CD14-positive monocyte (primary cell): Measurements from ENCODE around the gene ZNF385C. TPM values are rescaled to one million over a fixed set of nuclear protein-coding genes. Genes with fewer than 3 reads are reported as not detected.

Experiments used
- DNase-seq, 3 donors: peaks; one replicate each; pipeline ENCODE4 v3.0.0-alpha.2; 2011 to 2022
- H2AFZ ChIP-seq: 2 replicates; pipeline ENCODE4 v1.6.0; 2012; ENCODE audit warnings: mild to moderate bottlenecking, low read depth, low read length, inconsistent platforms; ENCODE audit not compliant: insufficient read depth, poor library complexity, severe bottlenecking
- H3K27ac ChIP-seq, 2 donors: 1 replicate in 1 of 2; 2 replicates in 1 of 2; pipeline ENCODE4 v1.5.1; 2012 to 2013; ENCODE audit warnings: low read length in 2 of 2, control low read depth in 1 of 2, inconsistent platforms in 1 of 2, low read depth in 1 of 2, mild to moderate bottlenecking in 1 of 2
- H3K27me3 ChIP-seq, 2 donors: one replicate each; pipeline versions ENCODE4 v1.6.0 to v1.6.1; 2011 to 2013; ENCODE audit warnings: low read length in 2 of 2; ENCODE audit not compliant: control insufficient read depth in 2 of 2, insufficient read depth in 2 of 2
- H3K36me3 ChIP-seq, 2 donors: replicated peaks in 1 of 2; 1 replicate in 1 of 2; 2 replicates in 1 of 2; pipeline versions ENCODE4 v1.5.1 to v1.6.1; 2012 to 2013; ENCODE audit warnings: low read length in 2 of 2, control low read depth in 1 of 2, inconsistent platforms in 1 of 2, mild to moderate bottlenecking in 1 of 2; ENCODE audit not compliant: insufficient read depth in 2 of 2, control insufficient read depth in 1 of 2
- H3K4me1 ChIP-seq, 2 donors: 1 replicate in 1 of 2; 2 replicates in 1 of 2; pipeline versions ENCODE4 v1.5.1 to v1.6.1; 2012 to 2013; ENCODE audit warnings: low read length in 2 of 2, control low read depth in 1 of 2, inconsistent platforms in 1 of 2, mild to moderate bottlenecking in 1 of 2, moderate library complexity in 1 of 2; ENCODE audit not compliant: insufficient read depth in 2 of 2, control insufficient read depth in 1 of 2
- H3K4me2 ChIP-seq: replicated peaks from 2 replicates; pipeline ENCODE3; 2012; ENCODE audit warnings: low read length, moderate library complexity, mild to moderate bottlenecking; ENCODE audit not compliant: poor library complexity, severe bottlenecking; ENCODE audit errors: extremely low read depth
- H3K4me3 ChIP-seq, 3 experiments: fragments of 200-600 bp in 1 of 3; sonication (generic) in 1 of 3; replicated peaks in 1 of 3; 1 replicate in 2 of 3; 2 replicates in 1 of 3; pipeline ENCODE4 v1.5.1; 2011 to 2013; ENCODE audit warnings: low read length in 3 of 3, mild to moderate bottlenecking in 3 of 3, control low read depth in 2 of 3, low read depth in 2 of 3, inconsistent platforms in 1 of 3, moderate library complexity in 1 of 3
- H3K79me2 ChIP-seq: 2 replicates; pipeline ENCODE4 v1.6.0; 2012; ENCODE audit warnings: mild to moderate bottlenecking, control low read depth, inconsistent platforms, low read length, moderate library complexity; ENCODE audit not compliant: insufficient read depth
- H3K9ac ChIP-seq: 2 replicates; pipeline ENCODE4 v1.6.0; 2017; ENCODE audit warnings: low read length, mild to moderate bottlenecking; ENCODE audit not compliant: insufficient read depth, poor library complexity, severe bottlenecking
- H3K9me3 ChIP-seq, 2 donors: replicated peaks in 1 of 2; 1 replicate in 1 of 2; 2 replicates in 1 of 2; pipeline versions ENCODE4 v1.5.1 to v1.6.1; 2012 to 2013; ENCODE audit warnings: low read length in 2 of 2, control low read depth in 1 of 2; ENCODE audit not compliant: control insufficient read depth in 1 of 2, insufficient read depth in 1 of 2
- H4K20me1 ChIP-seq: 2 replicates; pipeline ENCODE4 v1.6.0; 2012; ENCODE audit warnings: mild to moderate bottlenecking, low read length, control low read depth, moderate library complexity; ENCODE audit not compliant: insufficient read depth
- H3K27ac Mint-ChIP-seq, 7 donors: one replicate each; pipeline ENCODE4 v1.8.0; 2020; ENCODE audit warnings: mild to moderate bottlenecking in 7 of 7, mixed read lengths in 7 of 7, moderate library complexity in 6 of 7, inconsistent platforms in 2 of 7
- H3K27me3 Mint-ChIP-seq, 3 donors: one replicate each; pipeline ENCODE4 v1.8.0; 2021 to 2022; ENCODE audit warnings: low read depth in 3 of 3, mild to moderate bottlenecking in 3 of 3, mixed read lengths in 3 of 3, moderate library complexity in 3 of 3, inconsistent platforms in 1 of 3
- H3K36me3 Mint-ChIP-seq, 2 donors: one replicate each; pipeline ENCODE4 v1.8.0; 2020; ENCODE audit warnings: mixed read lengths in 2 of 2, inconsistent platforms in 1 of 2, mild to moderate bottlenecking in 1 of 2
- H3K4me1 Mint-ChIP-seq: one replicate; pipeline ENCODE4 v1.8.0; 2020; ENCODE audit warnings: mild to moderate bottlenecking, mixed read lengths
- H3K4me3 Mint-ChIP-seq, 2 donors: one replicate each; pipeline ENCODE4 v1.8.0; 2020; ENCODE audit warnings: mild to moderate bottlenecking in 2 of 2, mixed read lengths in 2 of 2, moderate library complexity in 1 of 2
- H3K9me3 Mint-ChIP-seq, 7 donors: one replicate each; pipeline ENCODE4 v1.8.0; 2020 to 2022; ENCODE audit warnings: mixed read lengths in 7 of 7, mild to moderate bottlenecking in 6 of 7, moderate library complexity in 6 of 7, inconsistent platforms in 2 of 7
- CTCF ChIP-seq: fragments of 200-600 bp; IDR thresholded peaks from one replicate; pipeline ENCODE4 v1.8.0; 2022; ENCODE audit warnings: antibody characterized with exemption, mild to moderate bottlenecking
- WGBS: methylation state at CpG from one replicate; pipeline ENCODE4 v1.1.5; 2013; ENCODE audit warnings: missing lambda C conversion rate; ENCODE audit not compliant: insufficient coverage; 5-methylcytosine and 5-hydroxymethylcytosine counted together
- intact Hi-C, 2 donors: fragments of 100-400 bp; cut with micrococcal nuclease; formaldehyde crosslinking; loops; one replicate each; pipeline versions ENCODE4 v1.15.0 to v1.15.1; 2023
- polyA plus RNA-seq, 3 donors: library from polyadenylated mRNA; depleted of rRNA in 1 of 3; unstranded in 2 of 3; stranded (reverse) in 1 of 3; fragments of 300-500 nt in 2 of 3; fragments of >200 nt in 1 of 3; fragmentation: Illumina TruSeq in 2 of 3; gene quantifications; 1 replicate in 2 of 3; 2 replicates in 1 of 3; pipeline ENCODE4 v1.2.3, GENCODE V29; 2012 to 2021

Gene ZNF385C
- polyA plus RNA-seq, 3 donors, result 0.09 to 0.55 TPM; not detected in 1

- no peak overlapping the region for H3K4me2 ChIP-seq
- peaks cover 52 to 59% of the 10 kb centered on the region in 2 donors for H3K4me1 ChIP-seq
- Mint-ChIP-seq H3K27ac (no peak overlapping the region), H3K4me3 (no peak overlapping the region), H3K27me3 (peaks cover 0 to 4% (median 4%) of the 10 kb centered on the region in 3 donors), H3K4me1 (peaks cover 54% of the 10 kb centered on the region), H3K9me3 (peaks cover 0 to 6% (median 0%) of the 10 kb centered on the region in 7 donors), H3K36me3 (peaks cover 13 to 22% of the 10 kb centered on the region in 2 donors)
- no peak overlapping the region for H3K4me3 ChIP-seq
- no peaks in the 10 kb centered on the region for H3K9me3 ChIP-seq
- no peaks in the 10 kb centered on the region for H4K20me1 ChIP-seq
- H3K27me3 ChIP-seq, result no peaks in the 10 kb centered on the region
- no peak for DNase-seq
- H3K36me3 ChIP-seq, result peaks cover 4 to 8% of the 10 kb centered on the region in 2 donors
- H3K9ac ChIP-seq, result no peak overlapping the region
- intact Hi-C loops, result loop anchor here (5.0 to 10.0 kb wide), 4 partner anchors 35 to 157 kb away; partner anchors contain the start of genes HCRT (in 1 of the 2) and KCNH4 (in 1 of the 2)
- H3K27ac ChIP-seq, result no peak overlapping the region
- H3K79me2 ChIP-seq, result peaks cover 9% of the 10 kb centered on the region
- 95% methylated on average over 3 of the region's 5 CpGs for WGBS
- H2AFZ ChIP-seq, result no peak overlapping the region
- TF ChIP-seq CTCF, result no peak
These were observed 70.7 kb downstream of the ZNF385C start for GRCh38 chr17:42027590-42027889.

GRCh38 chr17:42026857-42027589 lies 71.2 kb downstream of the ZNF385C start:
- Histone ChIP-seq H3K79me2 (peaks cover 14% of the 10 kb centered on the region), H4K20me1 (no peaks in the 10 kb centered on the region), H3K9ac (no peak overlapping the region), H2AFZ (no peak overlapping the region), H3K36me3 (peaks cover 9 to 13% of the 10 kb centered on the region in 2 donors), H3K9me3 (no peaks in the 10 kb centered on the region), H3K27me3 (no peaks in the 10 kb centered on the region), H3K4me3 (peak overlapping the region in 1 of 3 experiments; percentile 31), H3K4me2 (peak overlapping the region; percentile 43), H3K4me1 (peaks cover 57 to 64% of the 10 kb centered on the region in 2 donors), H3K27ac (no peak overlapping the region)
- Mint-ChIP-seq H3K9me3 (peaks cover 0 to 6% (median 0%) of the 10 kb centered on the region in 7 donors), H3K27me3 (peaks cover 0 to 4% (median 4%) of the 10 kb centered on the region in 3 donors), H3K27ac (peak overlapping the region in 6 of 7 donors; percentile 35 to 96 (median 54)), H3K4me1 (peaks cover 59% of the 10 kb centered on the region), H3K4me3 (peak overlapping the region; percentile 49 to 73), H3K36me3 (peaks cover 18 to 27% of the 10 kb centered on the region in 2 donors)
- DNase-seq, result no peak
- WGBS, result 48% methylated on average over 11 of the region's 17 CpGs
- no peak for TF ChIP-seq CTCF
- intact Hi-C loops, result loop anchor here (5.0 to 10.0 kb wide), 4 partner anchors 35 to 158 kb away; partner anchors contain the start of genes HCRT (in 1 of the 2) and KCNH4 (in 1 of the 2)
